OCI-LY1 (cell line): Measurements from ENCODE around the gene SLC46A3.

Experiments used
- H2AFZ ChIP-seq: fragments of 200-600 bp; sonication (generic), shearing (Covaris generic); 2 replicates; pipeline ENCODE4 v1.6.0; 2014; ENCODE audit warnings: antibody characterized with exemption, mild to moderate bottlenecking, low read length
- H3F3A ChIP-seq: fragments of 200-600 bp; sonication (generic), shearing (Covaris generic); 2 replicates; pipeline ENCODE4 v1.6.0; 2014; ENCODE audit warnings: mild to moderate bottlenecking, antibody characterized with exemption, low read length, moderate library complexity; ENCODE audit not compliant: insufficient read depth
- H3K27ac ChIP-seq: fragments of 200-600 bp; sonication (generic); 2 replicates; pipeline ENCODE4 v1.5.1; 2014; ENCODE audit warnings: low read length, mixed run types, mild to moderate bottlenecking, low read depth; ENCODE audit not compliant: poor library complexity, severe bottlenecking
- H3K27me3 ChIP-seq: fragments of 200-600 bp; sonication (generic); 2 replicates; pipeline ENCODE4 v1.6.0; 2014; ENCODE audit warnings: antibody characterized with exemption, mild to moderate bottlenecking, low read length, moderate library complexity; ENCODE audit not compliant: insufficient read depth
- H3K36me3 ChIP-seq: fragments of 200-600 bp; sonication (generic); 2 replicates; pipeline ENCODE4 v1.6.1; 2014; ENCODE audit warnings: mild to moderate bottlenecking, antibody characterized with exemption, low read length, moderate library complexity, mixed read lengths; ENCODE audit not compliant: insufficient read depth
- H3K4me1 ChIP-seq: fragments of 200-600 bp; sonication (generic); 2 replicates; pipeline ENCODE4 v1.5.1; 2014; ENCODE audit warnings: mild to moderate bottlenecking, low read length, moderate library complexity; ENCODE audit not compliant: insufficient read depth, severe bottlenecking
- H3K4me2 ChIP-seq: fragments of 200-600 bp; sonication (generic), shearing (Covaris generic); 2 replicates; pipeline ENCODE4 v1.6.1; 2014; ENCODE audit warnings: low read length
- H3K4me3 ChIP-seq: fragments of 200-600 bp; sonication (generic); 2 replicates; pipeline ENCODE4 v1.5.1; 2014; ENCODE audit warnings: low read length, low read depth, mild to moderate bottlenecking, mixed read lengths; ENCODE audit not compliant: poor library complexity, severe bottlenecking
- H3K79me2 ChIP-seq: fragments of 200-600 bp; shearing (Covaris generic); 2 replicates; pipeline ENCODE4 v1.6.1; 2016; ENCODE audit warnings: mixed run types, low read length, mixed read lengths; ENCODE audit not compliant: insufficient read depth
- H3K9ac ChIP-seq: fragments of 200-600 bp; sonication (generic), shearing (Covaris generic); 2 replicates; pipeline ENCODE4 v1.6.1; 2014; ENCODE audit warnings: mild to moderate bottlenecking, low read length, mixed read lengths
- H3K9me2 ChIP-seq: fragments of 200-600 bp; sonication (generic), shearing (Covaris generic); 2 replicates; pipeline ENCODE4 v1.6.1; 2014; ENCODE audit warnings: low read depth, mild to moderate bottlenecking, low read length, mixed read lengths
- H3K9me3 ChIP-seq: fragments of 200-600 bp; shearing (Covaris generic); 2 replicates; pipeline ENCODE4 v1.6.1; 2014; ENCODE audit warnings: low read length, mixed read lengths
- H4K20me1 ChIP-seq: fragments of 200-600 bp; sonication (generic), shearing (Covaris generic); 2 replicates; pipeline ENCODE4 v1.6.0; 2016; ENCODE audit warnings: mild to moderate bottlenecking, low read length; ENCODE audit not compliant: insufficient read depth
- EZH2 ChIP-seq: fragments of 200-600 bp; sonication (generic), shearing (Covaris generic); IDR thresholded peaks from 2 replicates; pipeline ENCODE4 v1.8.0; 2017; ENCODE audit warnings: borderline replicate concordance, mixed run types, mild to moderate bottlenecking, antibody characterized with exemption, low read length, moderate library complexity, mixed read lengths
- TF ChIP-seq, protein P1 (sequence below): fragments of 200-600 bp; sonication (generic), shearing (Covaris generic); IDR thresholded peaks from 2 replicates; pipeline ENCODE4 v1.5.1; 2017; ENCODE audit warnings: mild to moderate bottlenecking, antibody characterized with exemption, low read length, moderate library complexity, mixed read lengths

The SLC46A3 gene

DNA sequence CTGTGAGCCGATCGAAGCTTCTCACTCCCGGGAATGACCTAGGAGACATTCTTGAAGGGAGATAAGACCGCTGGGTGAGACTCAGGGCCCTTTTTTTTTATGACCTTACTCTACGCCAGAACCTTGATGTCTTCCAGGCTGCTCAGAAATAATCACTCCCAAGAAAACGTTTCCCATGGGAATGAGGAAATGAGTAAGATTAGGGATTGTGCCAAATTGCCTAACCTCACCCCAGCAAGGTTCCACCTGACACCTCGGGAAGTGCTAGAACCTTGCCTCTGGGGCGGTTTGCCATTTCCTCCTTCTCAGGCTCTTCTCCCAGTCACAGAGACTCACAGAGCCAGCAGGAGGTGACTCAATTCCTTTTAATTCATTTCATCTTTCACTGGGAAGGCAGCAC is 2.3 kb downstream of the SLC46A3 start:
- TF ChIP-seq, protein P1, sequence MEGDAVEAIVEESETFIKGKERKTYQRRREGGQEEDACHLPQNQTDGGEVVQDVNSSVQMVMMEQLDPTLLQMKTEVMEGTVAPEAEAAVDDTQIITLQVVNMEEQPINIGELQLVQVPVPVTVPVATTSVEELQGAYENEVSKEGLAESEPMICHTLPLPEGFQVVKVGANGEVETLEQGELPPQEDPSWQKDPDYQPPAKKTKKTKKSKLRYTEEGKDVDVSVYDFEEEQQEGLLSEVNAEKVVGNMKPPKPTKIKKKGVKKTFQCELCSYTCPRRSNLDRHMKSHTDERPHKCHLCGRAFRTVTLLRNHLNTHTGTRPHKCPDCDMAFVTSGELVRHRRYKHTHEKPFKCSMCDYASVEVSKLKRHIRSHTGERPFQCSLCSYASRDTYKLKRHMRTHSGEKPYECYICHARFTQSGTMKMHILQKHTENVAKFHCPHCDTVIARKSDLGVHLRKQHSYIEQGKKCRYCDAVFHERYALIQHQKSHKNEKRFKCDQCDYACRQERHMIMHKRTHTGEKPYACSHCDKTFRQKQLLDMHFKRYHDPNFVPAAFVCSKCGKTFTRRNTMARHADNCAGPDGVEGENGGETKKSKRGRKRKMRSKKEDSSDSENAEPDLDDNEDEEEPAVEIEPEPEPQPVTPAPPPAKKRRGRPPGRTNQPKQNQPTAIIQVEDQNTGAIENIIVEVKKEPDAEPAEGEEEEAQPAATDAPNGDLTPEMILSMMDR: no peak
- no peak for TF ChIP-seq EZH2
- 0 out of 2 replicates have a peak, but pooled peaks cover 4% of the 10 kb centered on the region for H3F3A ChIP-seq
- no peaks in the 10 kb centered on the region for H3K79me2 ChIP-seq
- H3K4me3 ChIP-seq: no peak overlapping the region
- H3K9ac ChIP-seq: no peak overlapping the region
- H3K27me3 ChIP-seq: no peaks in the 10 kb centered on the region
- no peaks in the 10 kb centered on the region for H3K9me2 ChIP-seq
- H3K9me3 ChIP-seq: no peaks in the 10 kb centered on the region
- no peak overlapping the region for H3K27ac ChIP-seq
- peaks cover 7% of the 10 kb centered on the region; the same call in 1 of the 2 replicates for H3K36me3 ChIP-seq
- no peak overlapping the region for H2AFZ ChIP-seq
- H3K4me2 ChIP-seq: no peak overlapping the region; the same call in 1 of the 2 replicates
- no peaks in the 10 kb centered on the region for H4K20me1 ChIP-seq
- H3K4me1 ChIP-seq: peaks cover 25% of the 10 kb centered on the region

DNA sequence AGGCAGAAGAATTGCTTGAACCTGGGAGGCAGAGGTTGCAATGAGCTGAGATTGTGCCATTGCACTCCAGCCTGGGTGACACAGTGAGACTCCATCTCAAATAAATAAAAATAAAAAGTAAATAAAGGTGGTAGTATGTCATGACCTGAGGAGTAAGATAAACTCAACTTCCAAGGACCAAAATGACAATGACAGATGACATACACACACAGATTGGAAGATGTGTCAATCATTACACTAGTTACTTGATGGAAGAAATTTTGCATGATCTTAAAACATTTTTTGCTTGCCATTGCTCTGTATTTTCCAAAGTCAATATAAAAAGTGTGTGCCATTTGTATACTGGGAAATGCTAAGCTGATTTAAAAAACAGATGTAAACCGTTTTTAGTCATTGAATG is 4.1 kb downstream of the SLC46A3 start:
- H3K4me2 ChIP-seq: no peak overlapping the region
- no peak overlapping the region for H3K9ac ChIP-seq

DNA sequence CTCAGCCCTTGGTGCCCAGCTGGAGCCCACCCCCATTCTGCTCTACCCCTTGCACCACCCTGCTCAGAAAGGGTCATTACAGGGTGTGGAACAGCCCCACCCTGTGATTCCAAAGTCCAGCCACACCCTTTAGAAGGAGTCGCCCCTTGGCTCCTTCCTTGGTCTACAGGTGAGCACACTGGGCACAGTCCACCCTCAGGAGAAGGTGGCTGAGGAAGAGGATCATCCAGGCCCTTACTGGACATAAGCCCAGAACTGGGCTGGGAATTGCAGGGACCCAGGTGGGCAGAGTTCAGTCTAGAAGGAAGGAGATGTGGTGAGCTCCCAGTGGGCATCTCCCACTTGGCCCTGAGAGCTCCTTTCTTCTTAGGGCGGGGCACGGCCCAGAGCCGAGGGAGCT is 8.6 kb downstream of the SLC46A3 start:
- Histone ChIP-seq H2AFZ (no peak overlapping the region), H3K4me1 (no peaks in the 10 kb centered on the region), H3F3A (0 out of 2 replicates have a peak, but pooled peaks cover 4% of the 10 kb centered on the region), H3K27ac (no peak overlapping the region), H3K27me3 (no peaks in the 10 kb centered on the region), H3K9ac (no peak overlapping the region), H4K20me1 (no peaks in the 10 kb centered on the region), H3K4me3 (no peak overlapping the region), H3K9me2 (no peaks in the 10 kb centered on the region), H3K4me2 (no peak overlapping the region), H3K9me3 (no peaks in the 10 kb centered on the region), H3K36me3 (peaks cover 13% of the 10 kb centered on the region), H3K79me2 (no peaks in the 10 kb centered on the region)
- TF ChIP-seq EZH2: no peak
- TF ChIP-seq, protein P1: no peak

More for the DNA sequence above, 4.1 kb downstream of the SLC46A3 start:
- H3K27ac ChIP-seq: no peak overlapping the region
- H3K4me1 ChIP-seq: peaks cover 24% of the 10 kb centered on the region
- H2AFZ ChIP-seq: no peak overlapping the region
- no peak for TF ChIP-seq EZH2
- TF ChIP-seq, protein P1: no peak
- 0 out of 2 replicates have a peak, but pooled peaks cover 4% of the 10 kb centered on the region for H3F3A ChIP-seq
- no peak overlapping the region for H3K4me3 ChIP-seq
- H3K27me3 ChIP-seq: no peaks in the 10 kb centered on the region
- no peaks in the 10 kb centered on the region for H3K79me2 ChIP-seq
- peaks cover 7% of the 10 kb centered on the region; the same call in 1 of the 2 replicates for H3K36me3 ChIP-seq
- no peaks in the 10 kb centered on the region for H3K9me3 ChIP-seq
- H3K9me2 ChIP-seq: no peaks in the 10 kb centered on the region
- no peaks in the 10 kb centered on the region for H4K20me1 ChIP-seq
